Keratinocyte (primary cell): ENCODE results near the gene ANO2.

Source experiments
- EZH2 ChIP-seq: IDR thresholded peaks from one replicate; pipeline ENCODE4 v1.6.1; 2012; ENCODE audit warnings: inconsistent platforms, mild to moderate bottlenecking, low read length, moderate library complexity
- TF ChIP-seq, protein P1 (sequence below), 3 experiments: IDR thresholded peaks in 1 of 3; conservative IDR thresholded peaks in 1 of 3; optimal IDR thresholded peaks in 1 of 3; 2 replicates in 2 of 3; 3 replicates in 1 of 3; pipeline versions ENCODE3 to v1.5.1; 2011; ENCODE audit warnings: low read length in 3 of 3, mild to moderate bottlenecking in 3 of 3, moderate library complexity in 2 of 3, control low read depth in 1 of 3, inconsistent platforms in 1 of 3; ENCODE audit not compliant: insufficient read depth in 2 of 3; ENCODE audit errors: extremely low read depth in 1 of 3

DNA sequence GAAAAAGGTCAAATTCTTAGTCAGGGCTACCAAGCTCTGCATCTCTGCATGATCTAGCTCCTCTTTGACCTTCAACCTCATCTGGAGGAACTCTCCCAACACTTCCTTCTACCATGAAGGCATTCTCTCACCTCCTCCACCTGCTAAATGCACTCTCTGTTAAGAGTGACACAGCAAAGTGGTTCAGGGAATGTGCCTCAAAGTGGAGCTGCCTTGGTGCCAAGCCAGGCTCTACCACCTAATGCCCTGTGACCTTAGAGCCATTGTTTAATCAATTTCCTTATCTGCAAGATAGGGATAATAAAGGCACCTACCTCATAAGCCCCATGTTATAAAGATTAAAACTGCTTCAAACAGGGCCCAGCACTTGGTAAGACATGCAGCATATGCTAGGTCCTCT, 236.7 kb downstream of the ANO2 start:
- no peak for TF ChIP-seq EZH2
- TF ChIP-seq, protein P1, sequence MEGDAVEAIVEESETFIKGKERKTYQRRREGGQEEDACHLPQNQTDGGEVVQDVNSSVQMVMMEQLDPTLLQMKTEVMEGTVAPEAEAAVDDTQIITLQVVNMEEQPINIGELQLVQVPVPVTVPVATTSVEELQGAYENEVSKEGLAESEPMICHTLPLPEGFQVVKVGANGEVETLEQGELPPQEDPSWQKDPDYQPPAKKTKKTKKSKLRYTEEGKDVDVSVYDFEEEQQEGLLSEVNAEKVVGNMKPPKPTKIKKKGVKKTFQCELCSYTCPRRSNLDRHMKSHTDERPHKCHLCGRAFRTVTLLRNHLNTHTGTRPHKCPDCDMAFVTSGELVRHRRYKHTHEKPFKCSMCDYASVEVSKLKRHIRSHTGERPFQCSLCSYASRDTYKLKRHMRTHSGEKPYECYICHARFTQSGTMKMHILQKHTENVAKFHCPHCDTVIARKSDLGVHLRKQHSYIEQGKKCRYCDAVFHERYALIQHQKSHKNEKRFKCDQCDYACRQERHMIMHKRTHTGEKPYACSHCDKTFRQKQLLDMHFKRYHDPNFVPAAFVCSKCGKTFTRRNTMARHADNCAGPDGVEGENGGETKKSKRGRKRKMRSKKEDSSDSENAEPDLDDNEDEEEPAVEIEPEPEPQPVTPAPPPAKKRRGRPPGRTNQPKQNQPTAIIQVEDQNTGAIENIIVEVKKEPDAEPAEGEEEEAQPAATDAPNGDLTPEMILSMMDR (optimal IDR thresholded peaks at IDR 0.05 in 1 of 3, IDR thresholded peaks at IDR 0.05 in 1 of 3, conservative IDR thresholded peaks at IDR 0.05 in 1 of 3; ENCODE audit: extremely low read depth in 1 of 3, insufficient read depth in 2 of 3, low read length in 3 of 3) = no peak
